NCI-H2081 treated with DMSO at 0.1 percent for 48 hours (cell line): Measurements from ENCODE around the gene SCYL1.
A peak's percentile ranks its signal among the peaks of the same experiment; 100 is the strongest.

Experiments used
- DNase-seq: peaks from one replicate; lab custom pipeline; 2025; lab: John Stamatoyannopoulos, UW

SCYL1 gene

GRCh38 chr11:65493367-65494176 lies 31.3 kb upstream of the SCYL1 start:
- DNase-seq: no peak

- DNase-seq: no peak
Observed at GRCh38 chr11:65496304-65497140, 28.4 kb upstream of the SCYL1 start.

- peak; percentile 96 for DNase-seq
Observed at GRCh38 chr11:65497141-65498041, 27.5 kb upstream of the SCYL1 start.

- DNase-seq: no peak
Observed at GRCh38 chr11:65498042-65498726, 26.7 kb upstream of the SCYL1 start.

GRCh38 chr11:65498727-65498976 lies 26.2 kb upstream of the SCYL1 start:
- DNase-seq: no peak

- peak; percentile 71 for DNase-seq
Observed at GRCh38 chr11:65498977-65499712, 25.7 kb upstream of the SCYL1 start, which contains the start of gene MALAT1. MALAT1 (plus strand) TSS chr11:65499045.

GRCh38 chr11:65499713-65500386 lies 25.0 kb upstream of the SCYL1 start:
- DNase-seq: no peak

- DNase-seq: no peak
Observed at GRCh38 chr11:65500387-65501185, 24.3 kb upstream of the SCYL1 start.

- DNase-seq: no peak
Observed at GRCh38 chr11:65501186-65501471, 23.8 kb upstream of the SCYL1 start.

- DNase-seq: no peak
Observed at GRCh38 chr11:65501472-65502273, 23.2 kb upstream of the SCYL1 start.

- DNase-seq: no peak
Observed at GRCh38 chr11:65502274-65502554, 22.7 kb upstream of the SCYL1 start.

GRCh38 chr11:65502555-65503367 lies 22.1 kb upstream of the SCYL1 start:
- no peak for DNase-seq

GRCh38 chr11:65503368-65503948 lies 21.4 kb upstream of the SCYL1 start:
- DNase-seq: no peak

- DNase-seq: no peak
Observed at GRCh38 chr11:65503949-65504673, 20.8 kb upstream of the SCYL1 start.

GRCh38 chr11:65504674-65505465 lies 20.0 kb upstream of the SCYL1 start:
- no peak for DNase-seq

- no peak for DNase-seq
Observed at GRCh38 chr11:65505466-65506289, 19.2 kb upstream of the SCYL1 start.
